Heart left ventricle (tissue), 13 donors: ENCODE results near the gene MRGPRX2.

ENCODE experiments used
- POLR2A ChIP-seq, 2 donors: fragments of 450-650 bp; IDR thresholded peaks; one replicate each; pipeline ENCODE4 v1.6.1; 2017; ENCODE audit warnings: antibody characterized with exemption in 2 of 2, mild to moderate bottlenecking in 2 of 2, moderate library complexity in 2 of 2
- TF ChIP-seq, protein P1 (sequence below), 12 donors: fragments of 200-600 bp; sonication (generic) in 4 of 12; IDR thresholded peaks; one replicate each; pipeline versions ENCODE4 v1.5.0 to v1.8.0; 2018 to 2022; ENCODE audit warnings: antibody characterized with exemption in 12 of 12, mild to moderate bottlenecking in 5 of 12
- donor health status: ischemic (EF 13 %, LVEDD 7.1; RV severe dilation, severe dysfunction).
- donor health status: DM: no; HTN: yes; CAD: no.
- donor health status: DM: no; HTN: no; CAD: no.
- donor health status: ischemic (EF 25% LVEDD 6.9; RV normal size, moderate dysfunction).
- donor health status: ischemic (EF 25% LVEDD 5.7; RV mildly dilated, moderate dysfunction).
- donor health status: ischemic (EF 35%, LVEDD 5.7; RV mildly dilated, moderate dysfunction).
- donor health status: nonischemic (EF 11% LVEDD 7.7; RV severe dilation, severe dysfunction).
- donor health status: DM: yes; HTN: yes; CAD: no.
- donor health status: PGD.
- donor health status: ischemic (EF 29% LVEDD 5.4; RV normal size, mild dysfunction).
- donor health status: nonischemic (EF 23%, LVEDD 6.1; RV moderate dilation, normal function).

GRCh38 chr11:19088791-19089190 lies 28.3 kb upstream of the MRGPRX2 start:
- TF ChIP-seq, protein P1, sequence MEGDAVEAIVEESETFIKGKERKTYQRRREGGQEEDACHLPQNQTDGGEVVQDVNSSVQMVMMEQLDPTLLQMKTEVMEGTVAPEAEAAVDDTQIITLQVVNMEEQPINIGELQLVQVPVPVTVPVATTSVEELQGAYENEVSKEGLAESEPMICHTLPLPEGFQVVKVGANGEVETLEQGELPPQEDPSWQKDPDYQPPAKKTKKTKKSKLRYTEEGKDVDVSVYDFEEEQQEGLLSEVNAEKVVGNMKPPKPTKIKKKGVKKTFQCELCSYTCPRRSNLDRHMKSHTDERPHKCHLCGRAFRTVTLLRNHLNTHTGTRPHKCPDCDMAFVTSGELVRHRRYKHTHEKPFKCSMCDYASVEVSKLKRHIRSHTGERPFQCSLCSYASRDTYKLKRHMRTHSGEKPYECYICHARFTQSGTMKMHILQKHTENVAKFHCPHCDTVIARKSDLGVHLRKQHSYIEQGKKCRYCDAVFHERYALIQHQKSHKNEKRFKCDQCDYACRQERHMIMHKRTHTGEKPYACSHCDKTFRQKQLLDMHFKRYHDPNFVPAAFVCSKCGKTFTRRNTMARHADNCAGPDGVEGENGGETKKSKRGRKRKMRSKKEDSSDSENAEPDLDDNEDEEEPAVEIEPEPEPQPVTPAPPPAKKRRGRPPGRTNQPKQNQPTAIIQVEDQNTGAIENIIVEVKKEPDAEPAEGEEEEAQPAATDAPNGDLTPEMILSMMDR (IDR thresholded peaks at IDR 0.05), result no peak
- no peak for TF ChIP-seq POLR2A (IDR thresholded peaks at IDR 0.05)
